ENCODE data around the gene SMS.

SMS gene

DNA sequence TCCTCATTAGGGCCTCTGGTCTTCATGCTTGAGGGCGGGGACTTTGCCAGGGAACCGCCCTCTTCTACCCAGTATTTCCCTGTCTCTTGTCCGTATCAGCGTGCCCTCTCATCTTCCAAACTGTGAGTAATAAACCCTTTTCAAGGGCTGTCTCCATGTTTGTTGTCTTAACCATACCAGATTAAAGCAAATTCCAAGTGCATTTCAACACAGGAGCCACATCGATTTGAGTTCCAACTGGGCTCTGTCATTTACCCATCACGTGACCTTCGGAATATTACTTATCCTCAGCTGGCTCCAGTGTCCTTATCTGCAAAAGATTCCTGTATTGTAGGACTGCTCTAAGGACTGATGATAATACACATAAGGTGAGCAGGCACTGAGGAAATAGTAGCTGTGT, 85.2 kb downstream of the SMS start:
- no peak overlapping the region for H3K4me3 ChIP-seq (ENCODE audit: low read depth, low read length)
- no peak for DNase-seq (ENCODE audit: low read depth)

DNA sequence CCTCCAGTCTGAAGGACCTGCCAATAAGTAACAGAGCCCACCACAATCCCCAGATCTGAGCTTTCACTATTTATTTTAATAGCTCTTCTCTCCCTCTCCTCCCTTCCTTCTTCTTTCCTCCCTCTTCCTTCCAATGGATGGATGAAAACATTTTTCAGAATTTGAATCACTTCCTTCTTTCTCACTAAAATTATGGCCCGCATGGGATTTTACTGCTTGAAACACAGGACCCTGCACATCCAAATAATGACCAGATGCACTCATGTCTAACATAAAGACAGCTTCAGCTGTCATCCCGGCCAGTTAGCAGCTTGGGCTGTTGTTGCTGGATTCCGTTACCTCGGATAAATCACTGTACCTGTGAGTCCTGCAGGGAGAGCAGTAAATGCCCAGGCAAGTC, 86.2 kb downstream of the SMS start:
- DNase-seq (ENCODE audit: low read depth): no peak
- no peak overlapping the region for H3K4me3 ChIP-seq (ENCODE audit: low read depth, low read length)

DNA sequence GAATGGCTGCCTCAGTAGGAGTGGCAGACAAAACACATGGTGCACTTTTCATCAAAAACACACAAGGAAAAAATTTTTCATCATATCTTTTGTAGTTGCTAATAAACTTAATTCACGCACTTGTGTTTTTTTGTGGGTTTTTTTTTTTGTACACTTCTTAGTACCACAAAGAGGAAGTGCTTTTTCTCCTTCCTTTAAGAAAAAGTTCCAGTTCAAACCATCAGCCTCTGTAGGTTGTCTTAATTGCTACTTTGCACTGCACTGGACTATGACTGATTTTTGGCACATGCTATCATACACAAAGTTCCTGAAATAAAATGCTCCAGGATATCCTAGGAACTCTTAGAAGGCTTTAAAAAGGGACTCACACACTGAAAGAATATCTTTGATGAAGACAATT, 91.6 kb downstream of the SMS start, which contains the start of gene PHEX:
Gene PHEX, plus strand, starts transcription at position 242 of the 400 bp plus-strand sequence. CDS start 681 bp downstream, outside the sequence.
- DNase-seq (ENCODE audit: low read depth): no peak
- H3K4me3 ChIP-seq (ENCODE audit: low read depth, low read length): no peak within 1 kb of the TSS

DNA sequence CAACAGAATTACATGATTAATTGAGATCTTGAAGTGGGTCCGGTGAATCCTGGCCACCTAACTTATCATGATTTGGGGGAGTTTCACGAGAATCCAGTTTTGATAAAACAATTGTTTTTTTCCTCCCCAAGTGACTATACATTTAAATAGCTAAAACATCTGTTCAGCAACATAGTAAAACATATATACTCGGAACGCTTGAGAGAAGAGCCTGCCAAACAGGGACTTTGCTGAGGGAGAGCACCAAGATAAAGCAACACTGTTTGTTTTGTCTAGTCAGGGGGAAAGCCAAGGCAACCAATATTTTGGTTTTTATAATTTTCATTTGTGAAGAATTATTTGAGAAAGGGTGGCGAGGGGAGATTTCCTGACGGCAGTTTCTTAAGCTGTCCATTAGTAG, 92.0 kb downstream of the SMS start:
- DNase-seq (ENCODE audit: low read depth): no peak
- H3K4me3 ChIP-seq (ENCODE audit: low read depth, low read length): no peak overlapping the region

DNA sequence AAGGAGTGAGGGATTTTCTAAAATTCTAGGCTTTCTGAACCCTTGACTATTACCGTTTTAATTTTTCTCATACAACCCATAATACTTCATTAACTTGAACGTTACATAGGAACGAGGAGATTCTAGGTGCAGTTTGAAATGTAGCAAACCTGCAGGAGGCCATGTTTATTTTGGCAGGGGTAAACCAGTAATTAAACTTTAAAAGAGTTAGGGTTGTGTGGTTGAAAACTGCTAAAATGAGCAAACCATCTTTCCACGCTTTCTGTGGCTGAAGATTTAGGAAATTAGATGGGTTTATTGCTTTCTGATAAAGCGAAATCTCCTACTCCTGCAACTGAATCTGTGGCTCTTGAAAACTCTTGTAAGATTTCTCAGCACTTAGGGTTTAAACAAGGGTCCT, 93.3 kb downstream of the SMS start:
- DNase-seq (ENCODE audit: low read depth): no peak
- no peak overlapping the region for H3K4me3 ChIP-seq (ENCODE audit: low read depth, low read length)

DNA sequence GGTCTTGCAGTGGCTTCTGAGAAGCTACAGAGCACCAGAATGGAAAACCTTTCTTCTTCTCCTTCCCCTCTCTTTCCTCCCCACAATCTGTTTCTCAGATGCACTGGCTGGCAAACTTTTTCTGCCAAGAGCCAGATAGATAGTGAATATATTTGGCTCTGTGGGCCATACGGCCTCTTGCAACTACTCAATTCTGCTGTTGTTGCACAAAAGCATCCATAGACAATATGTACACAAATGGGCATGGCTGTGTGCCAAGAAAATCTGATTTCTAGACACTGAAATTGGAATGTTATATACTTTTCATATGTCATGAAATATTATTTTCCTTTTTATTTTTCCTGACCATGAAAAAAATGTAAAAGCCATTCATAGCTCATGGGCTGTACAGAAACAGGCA, 94.7 kb downstream of the SMS start:
- DNase-seq (ENCODE audit: low read depth): no peak
- H3K4me3 ChIP-seq (ENCODE audit: low read depth, low read length): no peak overlapping the region

DNA sequence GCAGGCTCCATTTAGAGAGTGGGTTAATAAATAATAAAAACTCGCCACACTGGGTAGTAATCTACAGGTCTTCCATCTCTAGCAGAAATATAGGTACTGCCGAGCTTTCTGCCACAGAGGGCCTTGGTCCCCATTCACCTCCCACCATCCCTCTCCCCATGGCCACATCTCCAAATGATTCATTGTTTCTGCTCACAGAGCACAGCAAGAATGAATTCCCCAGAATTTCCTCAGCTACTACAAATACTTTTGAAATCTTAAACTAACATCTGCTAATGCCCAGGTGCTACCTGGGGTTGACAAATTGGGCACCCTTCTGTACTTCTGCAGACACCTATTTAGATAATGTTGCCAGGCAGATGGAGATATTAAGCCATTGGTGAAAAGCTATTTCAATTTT, 96.7 kb downstream of the SMS start:
- no peak for DNase-seq (ENCODE audit: low read depth)

DNA sequence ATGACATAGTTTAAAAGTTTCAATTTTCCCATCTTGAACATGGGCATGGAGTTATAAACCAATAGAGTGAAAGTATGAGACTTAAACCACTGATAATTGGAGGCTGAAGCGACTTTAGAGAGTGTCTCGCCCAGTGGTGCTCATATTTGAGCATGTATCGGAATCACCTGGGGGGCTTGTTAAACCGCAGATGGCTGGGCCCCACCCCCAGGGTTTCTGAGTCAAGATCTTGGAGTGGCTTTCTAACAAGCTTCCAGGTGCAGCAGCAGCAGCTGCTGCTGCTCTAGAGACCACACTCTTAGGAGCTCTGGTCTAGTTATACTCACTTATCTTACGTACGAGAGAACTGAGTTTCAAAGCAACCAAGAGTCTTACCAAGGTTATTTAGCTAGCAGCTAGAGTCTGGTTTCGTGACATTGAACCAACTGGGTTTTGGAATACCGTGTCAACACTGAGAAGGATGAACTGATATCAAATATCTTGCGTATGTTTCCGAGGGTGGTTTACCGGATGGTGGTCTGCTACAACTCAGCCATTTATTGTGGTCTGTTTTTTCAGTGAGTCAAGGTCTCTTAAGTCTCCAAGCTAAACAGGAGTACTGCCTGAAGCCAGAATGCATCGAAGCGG, 97.5 kb downstream of the SMS start:
- H3K4me3 ChIP-seq (ENCODE audit: low read depth, low read length): no peak overlapping the region
- DNase-seq (ENCODE audit: low read depth): no peak

More for the DNA sequence above, 96.7 kb downstream of the SMS start:
- H3K4me3 ChIP-seq (ENCODE audit: low read depth, low read length): no peak overlapping the region

DNA sequence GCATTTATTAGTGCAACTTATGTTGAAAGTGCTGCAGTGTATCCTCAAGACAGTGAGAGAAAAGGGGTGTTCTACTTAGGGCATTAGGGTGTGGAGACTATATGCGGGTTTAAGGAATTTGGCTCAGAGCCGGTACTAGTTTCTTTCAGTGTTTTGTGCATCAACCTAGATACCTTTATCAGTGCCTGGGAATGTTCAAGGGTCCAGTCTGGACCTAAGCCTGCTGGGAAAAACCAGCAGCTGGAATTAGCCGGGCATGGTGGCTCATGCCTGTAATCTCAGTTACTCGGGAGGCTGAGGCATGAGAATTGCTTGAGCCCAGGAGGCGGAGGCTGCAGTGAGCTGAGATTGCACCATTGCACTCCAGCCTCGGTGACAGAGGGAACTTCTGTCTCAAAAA, 99.0 kb downstream of the SMS start:
- no peak for DNase-seq (ENCODE audit: low read depth)
- H3K4me3 ChIP-seq (ENCODE audit: low read depth, low read length): no peak overlapping the region

DNA sequence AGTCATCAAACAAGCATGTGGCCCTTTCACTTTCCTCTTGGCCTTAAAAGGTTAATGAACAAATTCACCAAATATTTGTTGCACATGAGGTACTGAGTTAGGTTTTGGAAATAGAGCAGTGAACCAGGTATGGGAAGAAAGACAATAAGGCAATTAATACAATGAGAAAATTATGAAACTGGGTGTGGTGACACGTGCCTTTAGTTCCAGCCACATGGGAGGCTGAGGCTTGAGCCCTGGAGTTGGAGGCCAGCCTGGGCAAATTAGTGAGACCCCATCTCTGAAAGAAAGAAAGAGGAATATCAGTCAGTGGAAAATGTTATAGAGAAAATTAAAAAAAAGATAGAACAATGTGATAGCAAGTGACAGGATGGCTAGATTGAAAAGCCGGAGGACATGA, 99.7 kb downstream of the SMS start:
- no peak overlapping the region for H3K4me3 ChIP-seq (ENCODE audit: low read depth, low read length)
- DNase-seq (ENCODE audit: low read depth): no peak

DNA sequence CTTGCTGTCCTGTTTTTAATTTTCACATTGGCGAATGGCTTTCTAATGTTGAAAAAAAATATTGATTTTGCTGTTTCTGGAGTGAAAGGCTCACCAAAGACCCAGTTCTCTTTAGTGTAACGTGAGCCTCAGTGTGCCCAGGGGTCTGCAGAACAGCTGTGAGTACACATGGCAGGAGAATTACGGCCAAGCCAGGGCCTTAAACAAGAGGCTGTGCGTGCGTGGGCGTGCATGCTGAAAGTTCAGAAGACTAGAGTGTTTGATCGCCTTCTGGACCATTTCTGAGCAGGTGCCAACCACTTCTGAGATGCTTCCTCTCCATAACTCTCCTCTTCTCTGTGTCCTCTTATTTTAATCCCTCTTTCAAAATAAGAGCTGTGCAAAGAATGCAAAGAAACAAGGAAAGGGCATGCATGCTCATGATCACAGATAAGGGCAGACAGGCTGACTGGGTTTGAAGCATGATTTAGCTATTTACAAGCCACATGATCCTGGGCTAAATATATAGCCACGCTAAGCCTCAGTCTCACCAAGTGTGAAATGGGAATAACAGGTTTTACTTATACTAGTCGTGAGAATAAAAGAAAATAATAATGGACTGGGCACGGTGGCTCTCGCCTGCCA, 101.5 kb downstream of the SMS start:
- no peak overlapping the region for H3K4me3 ChIP-seq (ENCODE audit: low read depth, low read length)
- no peak for DNase-seq (ENCODE audit: low read depth)

DNA sequence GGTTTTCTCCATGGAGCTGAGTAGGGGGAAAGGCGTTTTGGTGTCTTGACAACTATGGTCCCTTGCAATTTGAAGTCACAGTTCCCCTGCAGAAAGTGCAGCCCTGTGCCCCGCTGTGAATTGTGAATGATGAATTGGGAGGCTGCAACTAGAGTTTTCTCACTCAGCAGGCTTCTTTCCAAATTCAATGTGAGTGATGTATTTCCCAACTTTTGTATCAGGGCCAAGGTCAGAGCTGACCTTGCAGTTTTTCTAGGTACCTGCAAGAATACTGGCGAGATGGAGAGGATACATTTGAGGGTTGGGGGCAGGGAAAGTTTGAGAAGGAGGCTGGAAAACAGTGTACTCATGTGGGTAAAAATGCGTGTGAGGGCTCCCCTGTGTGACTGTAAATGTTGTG, 103.4 kb downstream of the SMS start:
- DNase-seq (ENCODE audit: low read depth): no peak
- no peak overlapping the region for H3K4me3 ChIP-seq (ENCODE audit: low read depth, low read length)

Data from skeletal muscle cell (primary cell).